ENCODE data around the gene OR10W1.

OR10W1 gene, protein sequence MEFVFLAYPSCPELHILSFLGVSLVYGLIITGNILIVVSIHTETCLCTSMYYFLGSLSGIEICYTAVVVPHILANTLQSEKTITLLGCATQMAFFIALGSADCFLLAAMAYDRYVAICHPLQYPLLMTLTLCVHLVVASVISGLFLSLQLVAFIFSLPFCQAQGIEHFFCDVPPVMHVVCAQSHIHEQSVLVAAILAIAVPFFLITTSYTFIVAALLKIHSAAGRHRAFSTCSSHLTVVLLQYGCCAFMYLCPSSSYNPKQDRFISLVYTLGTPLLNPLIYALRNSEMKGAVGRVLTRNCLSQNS

DNA sequence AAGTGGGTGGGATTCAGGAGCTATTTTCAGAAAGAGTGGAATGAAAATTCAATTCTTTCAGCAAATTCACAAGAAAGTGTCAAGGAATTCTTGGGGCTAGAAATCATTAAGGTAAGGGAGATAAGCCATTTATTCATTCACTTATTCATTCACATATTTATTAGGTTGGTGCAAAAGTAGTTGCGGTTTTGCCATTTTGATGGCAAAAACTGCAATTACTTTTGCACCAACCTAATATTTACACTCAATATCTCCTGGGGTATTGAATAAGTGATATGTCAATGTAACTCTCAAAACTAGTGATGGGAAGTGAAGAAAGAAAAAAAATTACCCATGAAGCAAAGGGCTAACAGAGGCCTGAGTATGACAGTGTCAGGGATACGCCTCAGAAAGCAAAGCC is at the start of gene OR10W1:
Gene OR10W1 (minus strand): TSS at position 119 of the 400 bp plus-strand sequence. CDS start 402 bp downstream, outside the sequence.
- H3K27ac Mint-ChIP-seq, result no peak within 1 kb of the TSS
- H3K4me3 Mint-ChIP-seq, result no peak within 1 kb of the TSS

GRCh38 chr11:58316142-58316541 is 48.1 kb upstream of the OR10W1 start:
- H3K4me3 Mint-ChIP-seq, result no peak overlapping the region
- H3K27me3 Mint-ChIP-seq, result peaks cover 6% of the 10 kb centered on the region
- H3K4me1 Mint-ChIP-seq, result no peaks in the 10 kb centered on the region
- no peak overlapping the region for H3K27ac Mint-ChIP-seq
- H3K36me3 Mint-ChIP-seq, result no peaks in the 10 kb centered on the region
- peaks cover 11% of the 10 kb centered on the region for H3K9me3 Mint-ChIP-seq

More for the DNA sequence above, at the start of gene OR10W1:
- no peaks in the 10 kb centered on the region for H3K36me3 Mint-ChIP-seq
- H3K9me3 Mint-ChIP-seq, result peaks cover 4% of the 10 kb centered on the region
- H3K4me1 Mint-ChIP-seq, result no peaks in the 10 kb centered on the region
- peaks cover 7% of the 10 kb centered on the region for H3K27me3 Mint-ChIP-seq

DNA sequence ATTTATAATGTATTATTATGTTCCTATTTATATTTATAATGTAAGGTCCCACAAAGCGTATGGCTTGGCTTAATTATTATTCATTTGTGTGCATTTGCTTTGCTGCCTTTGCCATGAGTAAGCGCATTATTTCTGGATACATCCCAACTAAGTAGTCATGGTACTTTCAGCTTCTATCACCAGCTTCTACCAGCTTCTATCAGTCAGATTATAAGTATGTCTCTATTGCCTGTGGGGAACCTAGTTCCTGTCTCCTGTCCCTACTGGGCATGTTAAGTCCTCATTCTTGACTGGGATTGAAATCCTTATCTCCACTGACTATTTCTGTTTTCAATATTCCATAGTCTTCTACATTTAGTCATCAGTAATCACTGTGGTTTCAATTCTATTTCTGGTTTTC is 33.5 kb upstream of the OR10W1 start:
- H3K36me3 Mint-ChIP-seq, result no peaks in the 10 kb centered on the region
- no peaks in the 10 kb centered on the region for H3K9me3 Mint-ChIP-seq
- no peaks in the 10 kb centered on the region for H3K4me1 Mint-ChIP-seq
- H3K4me3 Mint-ChIP-seq, result no peak overlapping the region
- peaks cover 1% of the 10 kb centered on the region for H3K27me3 Mint-ChIP-seq
- no peak overlapping the region for H3K27ac Mint-ChIP-seq

GRCh38 chr11:58292017-58292416 is 24.0 kb upstream of the OR10W1 start:
- Mint-ChIP-seq H3K36me3 (no peaks in the 10 kb centered on the region), H3K27ac (no peak overlapping the region), H3K27me3 (peaks cover 14% of the 10 kb centered on the region), H3K4me1 (no peaks in the 10 kb centered on the region), H3K9me3 (no peaks in the 10 kb centered on the region), H3K4me3 (no peak overlapping the region)

- peaks cover 7% of the 10 kb centered on the region for H3K4me1 Mint-ChIP-seq
- no peaks in the 10 kb centered on the region for H3K36me3 Mint-ChIP-seq
- H3K27me3 Mint-ChIP-seq, result peaks cover 8% of the 10 kb centered on the region
- no peak overlapping the region for H3K27ac Mint-ChIP-seq
- no peaks in the 10 kb centered on the region for H3K9me3 Mint-ChIP-seq
- H3K4me3 Mint-ChIP-seq, result no peak overlapping the region
Observed at GRCh38 chr11:58289266-58289665, 21.2 kb upstream of the OR10W1 start.

DNA sequence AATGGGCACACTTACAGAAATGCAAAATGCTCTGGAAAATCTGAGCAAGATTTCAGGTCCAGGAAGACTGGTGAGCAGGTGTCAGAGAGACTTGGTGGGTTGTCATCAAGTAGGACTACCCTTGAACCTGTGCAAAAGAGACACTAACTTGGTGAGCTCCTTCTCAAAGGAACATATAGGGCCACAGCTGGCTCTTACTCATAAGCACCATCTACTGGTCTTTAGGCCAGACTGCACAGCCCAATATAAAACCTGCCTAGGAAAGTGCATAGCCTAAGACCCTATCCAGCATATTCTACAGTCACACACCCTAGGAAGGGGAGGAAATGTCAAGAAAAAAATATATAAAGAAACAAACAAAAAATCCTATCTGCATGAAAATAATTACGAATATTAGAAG is 18.2 kb upstream of the OR10W1 start:
- peaks cover 9% of the 10 kb centered on the region for H3K27me3 Mint-ChIP-seq
- H3K27ac Mint-ChIP-seq, result no peak overlapping the region
- peaks cover 7% of the 10 kb centered on the region for H3K4me1 Mint-ChIP-seq
- no peaks in the 10 kb centered on the region for H3K9me3 Mint-ChIP-seq
- H3K4me3 Mint-ChIP-seq, result no peak overlapping the region
- H3K36me3 Mint-ChIP-seq, result no peaks in the 10 kb centered on the region

- Mint-ChIP-seq H3K27me3 (peaks cover 12% of the 10 kb centered on the region), H3K9me3 (no peaks in the 10 kb centered on the region), H3K4me1 (peaks cover 7% of the 10 kb centered on the region), H3K27ac (no peak overlapping the region), H3K4me3 (no peak overlapping the region), H3K36me3 (no peaks in the 10 kb centered on the region)
Observed at GRCh38 chr11:58285483-58286040, 17.5 kb upstream of the OR10W1 start.

- Mint-ChIP-seq H3K27me3 (peaks cover 13% of the 10 kb centered on the region), H3K4me3 (no peak overlapping the region), H3K27ac (no peak overlapping the region), H3K36me3 (no peaks in the 10 kb centered on the region), H3K4me1 (no peaks in the 10 kb centered on the region), H3K9me3 (no peaks in the 10 kb centered on the region)
Observed at GRCh38 chr11:58276151-58276550, 8.1 kb upstream of the OR10W1 start.

GRCh38 chr11:58275002-58275401 is 6.9 kb upstream of the OR10W1 start:
- Mint-ChIP-seq H3K4me1 (no peaks in the 10 kb centered on the region), H3K9me3 (no peaks in the 10 kb centered on the region), H3K4me3 (no peak overlapping the region), H3K36me3 (no peaks in the 10 kb centered on the region), H3K27ac (no peak overlapping the region), H3K27me3 (peaks cover 11% of the 10 kb centered on the region)

DNA sequence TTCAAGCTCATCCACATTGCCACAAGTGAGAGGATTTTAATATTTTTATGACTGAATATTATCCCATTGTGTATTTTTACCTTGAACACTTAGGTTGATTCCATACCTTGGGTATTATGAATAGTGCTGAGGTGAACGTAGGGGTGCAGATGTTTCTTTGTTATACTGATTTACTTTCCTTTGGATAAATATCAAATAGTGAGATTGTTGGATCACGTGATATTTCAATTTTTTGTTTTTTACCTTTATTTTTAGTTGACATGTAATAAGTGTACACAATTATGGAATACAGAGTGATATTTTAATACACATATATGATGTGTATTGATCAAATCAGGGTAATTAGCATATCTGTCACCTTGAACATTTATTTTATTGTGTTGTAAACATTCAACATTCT is 8.1 kb downstream of the OR10W1 start:
- no peaks in the 10 kb centered on the region for H3K4me1 Mint-ChIP-seq
- no peak overlapping the region for H3K27ac Mint-ChIP-seq
- H3K4me3 Mint-ChIP-seq, result no peak overlapping the region
- H3K36me3 Mint-ChIP-seq, result no peaks in the 10 kb centered on the region
- peaks cover 7% of the 10 kb centered on the region for H3K27me3 Mint-ChIP-seq
- H3K9me3 Mint-ChIP-seq, result peaks cover under 1% of the 10 kb centered on the region

GRCh38 chr11:58254936-58255335 is 13.1 kb downstream of the OR10W1 start:
- Mint-ChIP-seq H3K9me3 (peaks cover 11% of the 10 kb centered on the region), H3K4me1 (no peaks in the 10 kb centered on the region), H3K36me3 (no peaks in the 10 kb centered on the region), H3K27me3 (peaks cover 2% of the 10 kb centered on the region), H3K27ac (no peak overlapping the region), H3K4me3 (no peak overlapping the region)

DNA sequence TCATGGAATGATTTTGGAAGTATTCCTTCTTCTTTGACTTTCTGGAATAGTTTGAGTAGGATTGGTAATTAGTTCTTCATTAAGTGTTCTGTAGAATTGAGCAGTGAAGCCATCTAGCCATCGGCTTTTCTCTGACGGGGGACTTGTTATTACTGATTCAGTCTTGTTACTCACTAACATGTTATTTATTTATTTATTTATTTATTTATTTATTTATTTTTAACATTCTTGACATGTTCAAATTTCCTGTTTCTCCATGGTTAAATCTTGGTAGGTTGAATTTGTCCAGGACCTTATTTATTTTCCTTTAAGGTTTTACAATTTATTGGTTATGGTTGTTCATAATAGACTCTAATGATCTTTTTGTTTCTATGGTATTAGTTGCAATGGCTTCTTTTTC is 24.1 kb downstream of the OR10W1 start:
- Mint-ChIP-seq H3K27me3 (peaks cover 26% of the 10 kb centered on the region), H3K27ac (no peak overlapping the region)

DNA sequence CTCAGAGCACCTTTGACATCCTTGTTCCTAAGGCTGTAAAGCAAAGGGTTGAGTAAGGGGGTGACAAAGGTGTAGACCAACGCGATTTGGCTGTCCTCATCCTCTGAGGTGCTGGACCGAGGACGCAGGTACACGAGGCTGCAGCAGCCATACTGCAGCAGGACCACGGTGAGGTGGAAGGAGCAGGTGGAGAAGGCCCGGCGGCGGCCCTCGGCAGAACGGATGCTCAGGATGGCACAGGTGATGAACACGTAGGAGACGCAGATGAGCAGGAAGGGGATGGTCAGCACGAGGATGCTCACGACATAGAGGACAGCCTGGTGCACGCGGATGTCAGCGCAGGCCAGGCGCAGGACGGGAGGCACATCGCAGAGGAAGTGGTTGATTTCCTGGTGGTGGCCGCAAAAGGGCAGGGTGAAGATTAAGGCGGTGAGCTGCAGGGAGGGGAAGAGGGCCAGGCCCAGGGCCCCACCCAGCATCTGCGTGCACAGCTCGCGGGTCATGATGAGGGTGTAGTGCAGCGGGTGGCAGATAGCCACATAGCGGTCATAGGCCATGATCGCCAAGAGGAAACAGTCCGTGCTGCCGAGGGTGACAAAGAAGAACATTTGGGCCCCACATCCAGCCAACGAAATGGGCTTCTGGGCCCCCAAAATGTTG is 40.0 kb downstream of the OR10W1 start:
- no peak overlapping the region for H3K27ac Mint-ChIP-seq
- H3K4me3 Mint-ChIP-seq, result no peak overlapping the region
- no peaks in the 10 kb centered on the region for H3K9me3 Mint-ChIP-seq
- H3K4me1 Mint-ChIP-seq, result no peaks in the 10 kb centered on the region
- H3K27me3 Mint-ChIP-seq, result peaks cover 4% of the 10 kb centered on the region
- no peaks in the 10 kb centered on the region for H3K36me3 Mint-ChIP-seq

More for the DNA sequence above, 24.1 kb downstream of the OR10W1 start:
- Mint-ChIP-seq H3K4me3 (no peak overlapping the region), H3K9me3 (peaks cover 20% of the 10 kb centered on the region), H3K36me3 (no peaks in the 10 kb centered on the region), H3K4me1 (no peaks in the 10 kb centered on the region)

DNA sequence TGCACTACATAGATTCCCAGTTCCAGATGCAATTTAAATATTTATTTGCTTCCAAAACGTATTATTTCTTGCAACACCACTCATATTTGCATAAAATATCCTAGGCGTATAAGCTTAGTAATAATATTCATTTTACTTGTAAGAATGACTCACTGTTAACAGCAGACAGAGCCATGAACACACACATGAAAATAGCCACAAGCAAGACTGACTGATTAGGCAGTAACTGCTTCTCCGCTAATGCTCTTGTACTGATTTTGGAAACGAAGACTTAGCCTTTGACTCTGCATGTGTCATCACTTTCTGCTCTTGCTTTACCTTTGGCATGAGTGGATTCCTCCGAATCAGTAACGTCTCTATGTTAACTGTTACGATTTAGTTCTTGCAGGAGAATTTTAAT is 45.3 kb downstream of the OR10W1 start:
- Mint-ChIP-seq H3K4me3 (no peak overlapping the region), H3K27ac (no peak overlapping the region), H3K27me3 (peaks cover 2% of the 10 kb centered on the region)

More for the DNA sequence above, 45.3 kb downstream of the OR10W1 start:
- Mint-ChIP-seq H3K36me3 (no peaks in the 10 kb centered on the region), H3K9me3 (no peaks in the 10 kb centered on the region), H3K4me1 (no peaks in the 10 kb centered on the region)
